ENCODE measurements around the gene FAM53B. TPM values are rescaled to one million over a fixed set of nuclear protein-coding genes. Genes with fewer than 3 reads are reported as not detected.

Gene FAM53B
- polyA plus RNA-seq, 1 of the 3 experiments (the other 2 are of a cell fraction) = 5.6 TPM

DNA sequence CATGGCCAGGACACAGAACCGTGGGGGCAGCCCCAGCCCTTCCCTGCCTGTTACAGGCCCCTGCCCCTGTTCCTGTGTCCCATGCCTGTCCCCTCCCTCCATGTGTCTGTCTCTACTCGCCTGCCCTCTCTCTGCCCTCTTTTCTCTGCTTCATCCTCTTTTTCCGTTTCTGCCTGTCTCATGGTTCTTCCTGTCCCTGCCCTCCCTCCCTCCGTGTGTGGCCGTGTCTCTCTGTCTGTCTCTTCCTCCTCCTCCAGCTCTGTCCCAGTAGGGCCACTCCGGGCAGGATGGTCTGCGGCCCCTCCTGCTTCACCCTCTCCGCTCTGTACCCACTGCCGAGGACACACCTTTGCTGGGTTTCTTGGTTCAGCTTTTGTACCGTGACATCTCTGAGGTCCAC is 137.4 kb downstream of the FAM53B start:
- H4K20me1 ChIP-seq (ENCODE audit: insufficient read depth) = no peaks in the 10 kb centered on the region

DNA sequence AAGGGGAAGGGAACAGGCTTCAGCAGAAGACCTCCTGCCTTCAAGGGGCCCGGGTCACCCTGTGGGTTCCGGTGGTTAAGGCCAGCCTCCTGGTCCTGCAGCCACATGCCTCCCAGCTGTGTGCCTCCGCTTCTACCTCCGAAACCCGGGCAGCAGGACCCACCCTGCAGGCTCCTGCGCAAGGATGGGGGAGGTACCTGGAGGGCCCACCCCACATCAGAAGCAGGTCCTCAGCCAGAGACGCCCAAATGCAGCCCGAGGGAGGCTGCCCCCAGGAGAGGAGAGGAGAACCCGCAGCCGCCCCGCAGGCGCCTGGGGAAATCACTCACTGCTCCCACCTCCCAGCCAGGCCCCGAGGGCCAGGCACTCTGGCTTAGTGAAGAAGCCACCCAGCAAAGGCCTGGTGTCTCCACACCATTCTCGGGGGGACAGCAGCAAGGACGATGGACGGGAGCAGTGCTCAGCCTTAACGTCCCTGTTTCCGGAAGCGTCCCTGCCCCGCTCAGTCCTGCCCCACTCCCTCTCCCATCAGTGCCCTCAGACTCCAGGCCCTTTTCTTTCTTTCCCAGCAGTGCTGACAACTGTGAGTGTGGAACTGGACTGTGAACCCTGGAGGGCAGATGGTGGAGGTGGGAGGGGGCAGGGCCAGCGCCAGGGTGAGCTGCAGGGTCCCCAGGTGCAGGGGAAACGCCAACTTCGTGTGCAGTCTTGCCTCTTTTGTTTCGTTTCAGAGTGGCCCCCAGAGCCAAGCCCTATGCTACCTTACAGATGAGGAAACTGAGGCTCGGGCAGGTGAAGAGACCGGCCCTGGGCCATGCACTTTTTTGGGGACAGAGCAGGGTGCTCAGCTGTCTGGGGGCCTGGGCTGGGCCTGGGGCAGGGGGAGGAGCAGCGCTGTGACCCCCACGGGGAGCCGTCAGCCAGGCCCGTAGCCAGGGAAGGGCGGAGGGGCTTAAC is 138.0 kb downstream of the FAM53B start:
- no peaks in the 10 kb centered on the region for H3K9me3 ChIP-seq
- peaks cover 0 to 13% of the 10 kb centered on the region in 2 experiments; a peak in 1 of 4 replicates for H3K4me1 ChIP-seq (ENCODE audit: control insufficient read depth in 1 of 2, insufficient read depth in 2 of 2, low read depth in 1 of 2, low read length in 1 of 2)
- no peaks in the 10 kb centered on the region for H4K20me1 ChIP-seq (ENCODE audit: insufficient read depth)
- no peaks in the 10 kb centered on the region for H3K9me2 ChIP-seq
- H3K36me3 ChIP-seq (replicated peaks in 1 of 2; ENCODE audit: control insufficient read depth in 1 of 2, insufficient read depth in 2 of 2, low read length in 1 of 2) = no peaks in the 10 kb centered on the region
- WGBS (ENCODE audit: low lambda C conversion rate) = 76% methylated on average over 24 of the region's 31 CpGs
- no peak overlapping the region for H3K4me2 ChIP-seq
- POLR2A ChIA-PET = no interaction called here
- H3F3A ChIP-seq (replicated peaks; ENCODE audit: insufficient read depth) = no peaks in the 10 kb centered on the region
- H3K4me3 ChIP-seq (ENCODE audit: low read depth in 2 of 2, low read length in 1 of 2) = no peak overlapping the region
- CTCF ChIA-PET = interaction anchor here (3.6 kb wide), 1 partner anchor 136 kb away, joined by 15 read pairs; no protein-coding TSS in a partner anchor
- H3K27me3 ChIP-seq (ENCODE audit: insufficient read depth) = no peaks in the 10 kb centered on the region
- H3K9ac ChIP-seq = no peak overlapping the region
- TF ChIP-seq, protein P1, sequence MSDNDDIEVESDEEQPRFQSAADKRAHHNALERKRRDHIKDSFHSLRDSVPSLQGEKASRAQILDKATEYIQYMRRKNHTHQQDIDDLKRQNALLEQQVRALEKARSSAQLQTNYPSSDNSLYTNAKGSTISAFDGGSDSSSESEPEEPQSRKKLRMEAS (IDR thresholded peaks at IDR 0.05; ENCODE audit: low read depth) = no peak
- TF ChIP-seq CHD2 (IDR thresholded peaks at IDR 0.05; ENCODE audit: low read length, partially characterized antibody) = no peak
- no peak for TF ChIP-seq FOXJ3 (CRISPR knock-in tag; IDR thresholded peaks at IDR 0.05)
- TF ChIP-seq POLR2AphosphoS5 (IDR thresholded peaks at IDR 0.05; ENCODE audit: low read depth, low read length) = no peak
- no peak for TF ChIP-seq TAF1 (IDR thresholded peaks at IDR 0.05; ENCODE audit: borderline replicate concordance, low read depth, low read length)
- TF ChIP-seq FOSL2 (IDR thresholded peaks at IDR 0.05; ENCODE audit: borderline replicate concordance, low read depth) = no peak
- no peak for TF ChIP-seq EP300 (IDR thresholded peaks at IDR 0.05; ENCODE audit: borderline replicate concordance in 1 of 2, low read depth in 1 of 2, low read length in 1 of 2)
- TF ChIP-seq RXRA (IDR thresholded peaks at IDR 0.05; ENCODE audit: borderline replicate concordance, low read depth) = no peak
- TF ChIP-seq, protein P2, sequence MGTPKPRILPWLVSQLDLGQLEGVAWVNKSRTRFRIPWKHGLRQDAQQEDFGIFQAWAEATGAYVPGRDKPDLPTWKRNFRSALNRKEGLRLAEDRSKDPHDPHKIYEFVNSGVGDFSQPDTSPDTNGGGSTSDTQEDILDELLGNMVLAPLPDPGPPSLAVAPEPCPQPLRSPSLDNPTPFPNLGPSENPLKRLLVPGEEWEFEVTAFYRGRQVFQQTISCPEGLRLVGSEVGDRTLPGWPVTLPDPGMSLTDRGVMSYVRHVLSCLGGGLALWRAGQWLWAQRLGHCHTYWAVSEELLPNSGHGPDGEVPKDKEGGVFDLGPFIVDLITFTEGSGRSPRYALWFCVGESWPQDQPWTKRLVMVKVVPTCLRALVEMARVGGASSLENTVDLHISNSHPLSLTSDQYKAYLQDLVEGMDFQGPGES (IDR thresholded peaks at IDR 0.05; ENCODE audit: low read depth, low read length) = no peak
- H2AFZ ChIP-seq (ENCODE audit: low read depth) = no peak overlapping the region
- H3K79me2 ChIP-seq (ENCODE audit: insufficient read depth) = no peaks in the 10 kb centered on the region
- DNase-seq = no peak
- H3K27ac ChIP-seq (ENCODE audit: low read depth in 2 of 2, low read length in 1 of 2) = no peak overlapping the region

More for the DNA sequence above, 137.4 kb downstream of the FAM53B start:
- Histone ChIP-seq H3K9me3 (no peaks in the 10 kb centered on the region), H3K36me3 (replicated peaks in 1 of 2; ENCODE audit: control insufficient read depth in 1 of 2, insufficient read depth in 2 of 2, low read length in 1 of 2) (no peaks in the 10 kb centered on the region), H3K4me1 (ENCODE audit: control insufficient read depth in 1 of 2, insufficient read depth in 2 of 2, low read depth in 1 of 2, low read length in 1 of 2) (peaks cover 0 to 13% of the 10 kb centered on the region in 2 experiments; a peak in 1 of 4 replicates), H3K27me3 (ENCODE audit: insufficient read depth) (no peaks in the 10 kb centered on the region), H3K79me2 (ENCODE audit: insufficient read depth) (no peaks in the 10 kb centered on the region), H3K9me2 (no peaks in the 10 kb centered on the region), H2AFZ (ENCODE audit: low read depth) (no peak overlapping the region), H3K4me2 (no peak overlapping the region), H3K27ac (ENCODE audit: low read depth in 2 of 2, low read length in 1 of 2) (no peak overlapping the region), H3K4me3 (ENCODE audit: low read depth in 2 of 2, low read length in 1 of 2) (no peak overlapping the region), H3F3A (replicated peaks; ENCODE audit: insufficient read depth) (no peaks in the 10 kb centered on the region), H3K9ac (no peak overlapping the region)
- WGBS (ENCODE audit: low lambda C conversion rate) = 48% methylated on average over 10 of the region's 10 CpGs
- POLR2A ChIA-PET = no interaction called here
- no peak for DNase-seq
- TF ChIP-seq, protein P3, sequence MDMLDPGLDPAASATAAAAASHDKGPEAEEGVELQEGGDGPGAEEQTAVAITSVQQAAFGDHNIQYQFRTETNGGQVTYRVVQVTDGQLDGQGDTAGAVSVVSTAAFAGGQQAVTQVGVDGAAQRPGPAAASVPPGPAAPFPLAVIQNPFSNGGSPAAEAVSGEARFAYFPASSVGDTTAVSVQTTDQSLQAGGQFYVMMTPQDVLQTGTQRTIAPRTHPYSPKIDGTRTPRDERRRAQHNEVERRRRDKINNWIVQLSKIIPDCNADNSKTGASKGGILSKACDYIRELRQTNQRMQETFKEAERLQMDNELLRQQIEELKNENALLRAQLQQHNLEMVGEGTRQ (IDR thresholded peaks at IDR 0.05; ENCODE audit: borderline replicate concordance, low read depth, low read length) = no peak
- TF ChIP-seq MEF2A (IDR thresholded peaks at IDR 0.05; ENCODE audit: borderline replicate concordance, low read depth) (no peak), GATA2 (CRISPR knock-in tag; IDR thresholded peaks at IDR 0.05) (no peak), SMC3 (IDR thresholded peaks at IDR 0.05; ENCODE audit: low read depth, low read length) (no peak), SIN3A (IDR thresholded peaks at IDR 0.05; ENCODE audit: borderline replicate concordance, low read depth, low read length) (no peak), FOXJ3 (CRISPR knock-in tag; IDR thresholded peaks at IDR 0.05) (no peak), EZH2phosphoT487 (IDR thresholded peaks at IDR 0.05; ENCODE audit: borderline replicate concordance, low read depth) (no peak), TAF1 (IDR thresholded peaks at IDR 0.05; ENCODE audit: borderline replicate concordance, low read depth, low read length) (no peak), GABPA (IDR thresholded peaks at IDR 0.05; ENCODE audit: low read depth) (no peak)
- TF ChIP-seq, protein P4, sequence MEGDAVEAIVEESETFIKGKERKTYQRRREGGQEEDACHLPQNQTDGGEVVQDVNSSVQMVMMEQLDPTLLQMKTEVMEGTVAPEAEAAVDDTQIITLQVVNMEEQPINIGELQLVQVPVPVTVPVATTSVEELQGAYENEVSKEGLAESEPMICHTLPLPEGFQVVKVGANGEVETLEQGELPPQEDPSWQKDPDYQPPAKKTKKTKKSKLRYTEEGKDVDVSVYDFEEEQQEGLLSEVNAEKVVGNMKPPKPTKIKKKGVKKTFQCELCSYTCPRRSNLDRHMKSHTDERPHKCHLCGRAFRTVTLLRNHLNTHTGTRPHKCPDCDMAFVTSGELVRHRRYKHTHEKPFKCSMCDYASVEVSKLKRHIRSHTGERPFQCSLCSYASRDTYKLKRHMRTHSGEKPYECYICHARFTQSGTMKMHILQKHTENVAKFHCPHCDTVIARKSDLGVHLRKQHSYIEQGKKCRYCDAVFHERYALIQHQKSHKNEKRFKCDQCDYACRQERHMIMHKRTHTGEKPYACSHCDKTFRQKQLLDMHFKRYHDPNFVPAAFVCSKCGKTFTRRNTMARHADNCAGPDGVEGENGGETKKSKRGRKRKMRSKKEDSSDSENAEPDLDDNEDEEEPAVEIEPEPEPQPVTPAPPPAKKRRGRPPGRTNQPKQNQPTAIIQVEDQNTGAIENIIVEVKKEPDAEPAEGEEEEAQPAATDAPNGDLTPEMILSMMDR (IDR thresholded peaks at IDR 0.05) = no peak
- TF ChIP-seq, protein P2 (IDR thresholded peaks at IDR 0.05; ENCODE audit: low read depth, low read length) = no peak
- CTCF ChIA-PET = no interaction called here
